GM18507 (cell line): Measurements from ENCODE around the gene REL.
"Not testable (repeated sequence)": the region's sequence is repeated elsewhere in the genome, so short reads cannot be mapped to it uniquely, and the experiment has no call there.

Experiments used
- DNase-seq: peaks from one replicate; pipeline ENCODE4 v3.0.0; 2011; ENCODE audit warnings: low read depth; ENCODE audit not compliant: insufficient read length; ENCODE audit errors: extremely low spot score
- FAIRE-seq: peaks from 2 replicates; lab custom pipeline; 2011; peaks lifted over from hg19 to GRCh38; lab: Jason Lieb, UNC

The REL gene

GRCh38 chr2:60865361-60865760 lies 16.0 kb upstream of the REL start:
- not testable (repeated sequence) for FAIRE-seq, DNase-seq

DNA sequence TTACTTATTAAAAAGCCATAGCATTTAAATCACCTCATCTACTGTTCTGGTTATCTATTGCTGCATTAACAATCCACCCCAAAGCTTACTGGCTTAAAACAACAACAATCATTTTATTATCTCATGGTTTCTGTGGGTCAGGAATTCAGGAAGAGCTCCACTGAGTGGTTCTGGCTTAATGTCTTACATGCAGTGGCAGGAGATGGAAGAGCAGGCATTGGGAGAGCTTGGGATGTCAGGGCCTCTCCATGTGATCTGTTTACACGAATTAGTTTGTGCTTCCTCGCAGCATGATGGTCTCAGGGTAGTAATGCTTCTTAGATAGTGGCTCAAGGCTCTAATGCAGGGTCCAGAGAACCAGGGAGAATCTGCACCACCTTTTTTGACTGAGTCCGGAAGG lies 14.4 kb upstream of the REL start:
- FAIRE-seq (no peak), DNase-seq (no peak)

DNA sequence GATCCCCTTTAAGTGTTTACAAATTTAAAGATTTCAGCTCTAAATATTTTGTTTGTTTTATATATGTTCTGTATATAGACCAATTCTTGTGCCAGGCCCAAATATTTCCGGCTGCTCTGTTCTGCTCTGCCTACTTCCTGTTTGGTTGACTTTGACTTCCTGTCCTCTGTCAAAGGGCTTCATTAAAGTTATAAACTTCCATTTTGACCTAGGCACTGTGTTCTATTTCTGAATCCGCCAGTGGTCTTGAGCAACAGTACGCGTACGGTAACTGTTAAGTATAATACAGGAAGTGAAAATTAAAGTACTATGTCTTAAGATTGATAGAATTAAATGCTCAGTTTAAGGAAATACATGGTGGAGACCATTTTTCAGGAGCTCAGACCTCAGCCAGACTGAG lies 13.5 kb upstream of the REL start:
- FAIRE-seq (peak; percentile 81), DNase-seq (no peak)

GRCh38 chr2:60868589-60869273 lies 12.6 kb upstream of the REL start:
- DNase-seq = no peak
- FAIRE-seq = peak; percentile 36

- peak; percentile 81 for FAIRE-seq
- no peak for DNase-seq
These were observed 8.9 kb upstream of the REL start for GRCh38 chr2:60872510-60872928.

- FAIRE-seq (peak; percentile 88), DNase-seq (peak; percentile 40)
These were observed 8.0 kb upstream of the REL start for GRCh38 chr2:60873381-60873780.

GRCh38 chr2:60875520-60875919 lies 5.9 kb upstream of the REL start:
- DNase-seq (no peak), FAIRE-seq (no peak)

GRCh38 chr2:60880643-60881046 lies 729 bp upstream of the REL start:
- FAIRE-seq = no peak

DNA sequence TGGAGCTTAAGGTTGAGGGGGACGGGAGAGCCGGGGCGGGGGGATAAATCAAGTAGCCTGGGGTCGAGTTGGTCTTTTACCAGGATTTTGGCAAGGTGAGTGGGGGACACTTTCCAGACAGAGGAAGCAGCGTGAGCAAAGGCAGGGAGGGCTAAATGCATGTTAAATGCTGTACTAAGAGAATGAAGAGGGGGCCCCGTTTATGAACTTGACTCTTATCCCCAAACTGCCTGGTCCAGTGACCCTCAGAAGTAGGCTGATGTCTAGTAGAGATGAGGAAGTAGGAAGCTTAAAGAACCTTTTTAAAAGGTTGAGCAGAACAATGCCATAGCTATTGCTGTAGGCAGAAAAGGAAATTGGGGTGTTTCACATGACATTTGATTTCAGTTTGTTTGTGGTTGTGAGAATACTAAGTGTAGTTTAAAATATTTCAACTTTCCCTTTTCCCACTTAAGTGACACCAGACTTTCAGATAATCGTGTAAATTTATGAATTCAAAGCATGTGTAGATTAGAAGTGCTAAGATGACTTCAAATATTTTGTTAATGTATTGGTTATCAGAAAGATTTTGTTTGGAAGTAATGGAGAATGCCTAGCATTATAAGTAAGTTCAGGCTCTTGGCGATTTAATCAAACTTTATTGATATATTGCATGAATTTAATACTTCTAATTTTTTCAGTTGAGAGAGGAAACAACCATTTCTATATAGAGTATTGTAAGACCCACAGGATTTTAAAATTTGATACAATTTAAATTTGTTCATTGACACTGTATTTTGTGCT lies 1.8 kb downstream of the REL start:
- FAIRE-seq (peak; percentile 85), DNase-seq (no peak)

More at GRCh38 chr2:60880643-60881046, 729 bp upstream of the REL start:
- DNase-seq = no peak

- no peak for FAIRE-seq
These were observed 2.5 kb downstream of the REL start for GRCh38 chr2:60883896-60884295.

DNA sequence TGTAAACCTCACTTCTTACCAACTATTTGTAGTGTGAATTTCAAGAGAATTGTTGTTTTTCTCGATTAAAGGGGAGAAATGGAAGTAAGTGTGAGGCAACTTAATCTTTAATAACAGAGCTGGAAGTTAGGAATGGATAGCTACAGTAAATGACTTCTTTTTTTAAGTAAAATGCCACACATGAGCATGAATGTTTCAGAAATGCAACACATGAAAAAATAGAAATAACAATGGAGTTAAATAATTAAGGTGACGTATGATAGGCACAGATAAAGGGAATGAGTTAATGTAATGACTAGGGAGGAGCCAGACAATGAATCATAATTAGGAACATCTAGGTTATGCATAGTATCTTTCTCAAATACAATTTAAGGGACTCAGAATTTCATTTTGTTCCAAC lies 3.4 kb downstream of the REL start:
- DNase-seq (no peak), FAIRE-seq (peak; percentile 29)

More at GRCh38 chr2:60883896-60884295, 2.5 kb downstream of the REL start:
- DNase-seq = no peak

DNA sequence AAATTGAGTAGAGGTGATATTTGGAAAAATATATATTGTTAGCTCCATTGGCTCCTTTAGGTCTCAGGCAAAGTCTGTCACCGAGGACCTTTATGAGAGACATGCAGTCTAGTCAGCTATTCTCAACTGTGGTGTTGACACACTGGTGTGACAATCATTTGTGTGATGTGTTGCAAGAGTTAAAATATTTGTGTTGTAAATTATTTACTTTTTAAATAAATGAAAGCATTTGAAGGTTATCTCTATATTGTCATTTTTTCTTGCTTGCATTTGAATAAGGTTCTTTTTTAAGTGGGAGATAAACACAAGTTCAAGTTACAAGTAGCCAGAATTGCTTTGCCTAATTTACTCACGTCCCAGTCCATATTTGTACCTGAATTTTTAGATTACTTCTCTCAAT lies 4.3 kb downstream of the REL start:
- DNase-seq (no peak), FAIRE-seq (no peak)

- DNase-seq (no peak), FAIRE-seq (no peak)
These were observed 5.6 kb downstream of the REL start for GRCh38 chr2:60886991-60887390.

- no peak for DNase-seq
- peak; percentile 15 for FAIRE-seq
These were observed 7.5 kb downstream of the REL start for GRCh38 chr2:60888853-60889252.

GRCh38 chr2:60889581-60890392 lies 8.4 kb downstream of the REL start:
- FAIRE-seq, DNase-seq: not testable (repeated sequence)

DNA sequence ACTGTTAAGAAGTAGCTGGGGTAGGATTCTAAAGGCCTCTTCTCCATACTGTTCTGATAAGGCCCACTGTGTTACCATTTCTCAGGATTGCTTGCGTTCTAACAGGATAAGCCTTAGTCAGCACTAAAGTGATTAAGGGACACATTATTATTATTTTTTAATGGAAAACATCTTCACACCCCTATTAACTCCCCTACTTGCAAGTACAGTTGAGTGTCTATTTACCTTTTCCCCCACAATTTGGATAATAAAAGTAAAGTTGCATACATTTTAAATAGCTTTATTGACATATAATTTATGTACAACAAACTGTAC lies 9.0 kb downstream of the REL start:
- DNase-seq = no peak
- no peak for FAIRE-seq

DNA sequence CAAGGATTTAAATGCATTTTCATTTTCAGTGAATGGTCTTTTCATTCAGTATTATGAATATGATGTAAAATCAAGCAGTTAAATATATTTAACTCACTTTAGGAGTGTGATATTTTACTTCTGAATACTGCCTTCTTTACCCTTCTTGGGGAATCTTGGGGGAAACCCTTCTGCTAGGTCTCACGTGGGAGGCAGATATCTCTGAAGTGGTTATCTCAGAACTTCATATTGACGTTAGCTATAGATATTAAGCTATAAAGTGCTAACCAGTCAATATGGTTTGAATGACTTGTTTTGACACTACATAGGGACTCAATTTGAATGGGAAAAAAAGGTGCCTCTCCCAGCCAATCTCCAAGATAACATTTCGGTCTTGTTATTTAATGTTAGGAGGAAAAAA lies 9.8 kb downstream of the REL start:
- no peak for FAIRE-seq
- DNase-seq = no peak

DNA sequence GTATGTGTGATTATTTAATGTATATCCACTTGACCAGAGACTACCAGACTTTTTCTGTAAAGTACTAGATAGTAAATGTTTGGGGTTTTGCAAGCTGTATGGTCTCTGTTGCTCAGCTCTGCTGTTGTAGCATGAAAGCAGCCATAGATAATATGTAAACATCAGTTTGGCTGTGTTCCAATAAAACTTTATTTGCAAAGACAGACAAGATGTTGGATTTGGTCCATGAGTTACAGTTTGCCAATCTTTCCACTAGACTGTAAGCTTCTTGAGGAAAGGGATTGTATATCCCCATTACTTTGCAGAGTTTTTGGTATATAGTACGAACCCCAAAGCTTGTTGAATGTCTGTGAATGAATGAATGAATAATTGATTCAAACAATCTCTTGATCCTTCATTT lies 17.2 kb downstream of the REL start:
- no peak for DNase-seq
- FAIRE-seq = peak; percentile 29

- DNase-seq = no peak
- peak; percentile 44 for FAIRE-seq
These were observed 18.0 kb downstream of the REL start for GRCh38 chr2:60899230-60899891.

- DNase-seq = no peak
- FAIRE-seq = no peak
These were observed 18.5 kb downstream of the REL start for GRCh38 chr2:60899892-60900249.
